Retinal pigment epithelial cell (primary cell): Measurements from ENCODE around the gene RPA1.

ENCODE experiments used
- DNase-seq: peaks from one replicate; pipeline ENCODE4 v3.0.0-alpha.2; 2010; ENCODE audit warnings: low read depth
- H3K4me3 ChIP-seq: 2 replicates; pipeline ENCODE4 v1.5.1; 2011; ENCODE audit warnings: mild to moderate bottlenecking, low read length, control low read depth, moderate library complexity
- CTCF ChIP-seq: conservative IDR thresholded peaks from 2 replicates; pipeline ENCODE4 v1.5.1; 2011; ENCODE audit warnings: low read depth, low read length, control low read depth, inconsistent platforms

Gene RPA1

GRCh38 chr17:1865252-1866037, 35.6 kb downstream of the RPA1 start:
- peak; percentile 68 for TF ChIP-seq CTCF
- no peak overlapping the region for H3K4me3 ChIP-seq
- DNase-seq: no peak

- no peak overlapping the region for H3K4me3 ChIP-seq
- DNase-seq: no peak
- no peak for TF ChIP-seq CTCF
Observed at GRCh38 chr17:1867307-1867706, 37.5 kb downstream of the RPA1 start.

GRCh38 chr17:1868090-1868489, 38.3 kb downstream of the RPA1 start:
- no peak overlapping the region for H3K4me3 ChIP-seq
- no peak for TF ChIP-seq CTCF
- DNase-seq: no peak

GRCh38 chr17:1870592-1870991, 40.8 kb downstream of the RPA1 start:
- TF ChIP-seq CTCF: no peak
- no peak overlapping the region for H3K4me3 ChIP-seq
- no peak for DNase-seq

- DNase-seq: no peak
- no peak for TF ChIP-seq CTCF
- H3K4me3 ChIP-seq: no peak overlapping the region
Observed at GRCh38 chr17:1871756-1872155, 42.0 kb downstream of the RPA1 start.

- DNase-seq: no peak
- no peak for TF ChIP-seq CTCF
- no peak overlapping the region for H3K4me3 ChIP-seq
Observed at GRCh38 chr17:1872254-1872653, 42.4 kb downstream of the RPA1 start.

GRCh38 chr17:1872976-1873375, 43.2 kb downstream of the RPA1 start:
- H3K4me3 ChIP-seq: no peak overlapping the region
- TF ChIP-seq CTCF: no peak
- no peak for DNase-seq
